ENCODE data around the gene SSPN. TPM values are rescaled to one million over a fixed set of nuclear protein-coding genes. Genes with fewer than 3 reads are reported as not detected.

The SSPN gene
- total RNA-seq, 1 experiment from 2014 or later = 0.21 TPM

DNA sequence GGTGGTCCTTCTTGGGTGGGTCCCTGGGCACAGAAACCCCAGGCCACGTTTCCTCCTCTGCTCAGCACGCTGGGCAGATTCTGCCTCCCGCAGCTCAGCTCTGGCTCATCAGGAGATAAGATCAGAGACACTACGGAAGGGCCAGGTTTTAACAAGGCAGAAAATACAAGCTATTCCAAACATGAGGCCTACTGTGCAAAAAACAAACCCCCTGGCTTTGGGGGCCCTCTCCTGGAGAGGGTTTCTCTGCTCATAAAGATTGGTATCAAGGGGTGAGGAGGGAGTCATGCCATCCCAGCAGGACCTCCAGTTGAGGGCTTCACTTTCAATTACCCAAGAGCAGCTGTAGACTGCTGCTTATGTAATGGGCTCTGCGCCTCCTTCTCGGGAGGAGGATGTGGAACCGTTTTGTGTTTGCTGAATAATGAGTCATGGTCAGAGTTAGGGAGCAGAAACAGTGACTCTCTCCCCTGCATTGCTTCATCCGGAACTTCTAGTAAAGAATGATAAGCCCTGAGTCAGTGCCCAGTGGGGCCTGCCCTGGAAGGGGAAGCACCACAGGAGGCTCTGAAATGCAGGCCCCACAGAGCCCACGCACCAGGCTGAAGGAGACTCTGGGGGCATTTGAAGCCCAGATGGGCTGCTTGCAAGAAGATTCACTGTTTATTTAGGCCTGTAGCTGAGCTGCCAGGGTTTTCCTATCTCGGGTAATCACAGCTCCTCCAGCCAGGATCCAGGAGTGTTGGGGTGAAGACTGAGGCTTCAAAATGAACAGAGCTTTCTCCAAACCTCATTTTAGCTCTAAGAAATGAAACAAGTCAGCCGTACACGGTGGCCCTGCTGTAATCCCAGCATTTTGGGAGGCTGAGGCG lies 79.3 kb downstream of the SSPN start:
- POLR2A ChIA-PET = interaction anchor here (0.6 to 6.2 kb wide), 16 partner anchors 8 to 1797 kb away, joined by 3 to 87 read pairs (median 3); partner anchors contain the start of gene BHLHE41
- H3K4me1 Mint-ChIP-seq (ENCODE audit: insufficient read depth, unreplicated experiment) = peaks cover 37% of the 10 kb centered on the region
- intact Hi-C loops (cut with micrococcal nuclease) = loop anchor here (1.0 kb wide), 1 partner anchor 45 kb away; no protein-coding TSS in a partner anchor

GRCh38 chr12:26275313-26276131 lies 80.1 kb downstream of the SSPN start:
- no peaks in the 10 kb centered on the region for H3K27me3 Mint-ChIP-seq (ENCODE audit: insufficient read depth, unreplicated experiment)
- no TSS peak for BruUV-seq (replicated peaks)
- TF ChIP-seq, protein P1, sequence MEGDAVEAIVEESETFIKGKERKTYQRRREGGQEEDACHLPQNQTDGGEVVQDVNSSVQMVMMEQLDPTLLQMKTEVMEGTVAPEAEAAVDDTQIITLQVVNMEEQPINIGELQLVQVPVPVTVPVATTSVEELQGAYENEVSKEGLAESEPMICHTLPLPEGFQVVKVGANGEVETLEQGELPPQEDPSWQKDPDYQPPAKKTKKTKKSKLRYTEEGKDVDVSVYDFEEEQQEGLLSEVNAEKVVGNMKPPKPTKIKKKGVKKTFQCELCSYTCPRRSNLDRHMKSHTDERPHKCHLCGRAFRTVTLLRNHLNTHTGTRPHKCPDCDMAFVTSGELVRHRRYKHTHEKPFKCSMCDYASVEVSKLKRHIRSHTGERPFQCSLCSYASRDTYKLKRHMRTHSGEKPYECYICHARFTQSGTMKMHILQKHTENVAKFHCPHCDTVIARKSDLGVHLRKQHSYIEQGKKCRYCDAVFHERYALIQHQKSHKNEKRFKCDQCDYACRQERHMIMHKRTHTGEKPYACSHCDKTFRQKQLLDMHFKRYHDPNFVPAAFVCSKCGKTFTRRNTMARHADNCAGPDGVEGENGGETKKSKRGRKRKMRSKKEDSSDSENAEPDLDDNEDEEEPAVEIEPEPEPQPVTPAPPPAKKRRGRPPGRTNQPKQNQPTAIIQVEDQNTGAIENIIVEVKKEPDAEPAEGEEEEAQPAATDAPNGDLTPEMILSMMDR (IDR thresholded peaks at IDR 0.05; ENCODE audit: unreplicated experiment) = no peak
- CTCF ChIA-PET = interaction anchor here (1.1 to 2.0 kb wide), 3 partner anchors 11 to 156 kb away, joined by 3 to 10 read pairs (median 7); no protein-coding TSS in a partner anchor
- intact Hi-C loops (cut with micrococcal nuclease) = no loop called here
- no peaks in the 10 kb centered on the region for H3K36me3 Mint-ChIP-seq (ENCODE audit: insufficient read depth, unreplicated experiment)
- DNase-seq (ENCODE audit: unreplicated experiment) = no peak
- H3K9me3 Mint-ChIP-seq (ENCODE audit: unreplicated experiment) = no peaks in the 10 kb centered on the region
- POLR2A ChIA-PET = interaction anchor here (0.8 to 6.2 kb wide), 10 partner anchors 8 to 157 kb away, joined by 3 to 87 read pairs (median 6); partner anchors contain the start of gene BHLHE41
- H3K4me1 Mint-ChIP-seq (ENCODE audit: insufficient read depth, unreplicated experiment) = peaks cover 37% of the 10 kb centered on the region
- no peak overlapping the region for H3K4me3 Mint-ChIP-seq (ENCODE audit: unreplicated experiment)
- H3K27ac Mint-ChIP-seq (ENCODE audit: low read depth, unreplicated experiment) = peak overlapping the region; percentile 64

More for the DNA sequence above, 79.3 kb downstream of the SSPN start:
- TF ChIP-seq, protein P1 (IDR thresholded peaks at IDR 0.05; ENCODE audit: unreplicated experiment) = no peak
- CTCF ChIA-PET = interaction anchor here (0.6 to 2.0 kb wide), 8 partner anchors 10 to 295 kb away, joined by 3 to 10 read pairs (median 4); partner anchors contain the start of gene BHLHE41
- peak; percentile 99 for DNase-seq (ENCODE audit: unreplicated experiment)
- no peaks in the 10 kb centered on the region for H3K36me3 Mint-ChIP-seq (ENCODE audit: insufficient read depth, unreplicated experiment)
- peak overlapping the region; percentile 64 for H3K27ac Mint-ChIP-seq (ENCODE audit: low read depth, unreplicated experiment)
- no peaks in the 10 kb centered on the region for H3K9me3 Mint-ChIP-seq (ENCODE audit: unreplicated experiment)
- H3K27me3 Mint-ChIP-seq (ENCODE audit: insufficient read depth, unreplicated experiment) = no peaks in the 10 kb centered on the region
- BruUV-seq (replicated peaks) = no TSS peak
- no peak overlapping the region for H3K4me3 Mint-ChIP-seq (ENCODE audit: unreplicated experiment)

- H3K27me3 Mint-ChIP-seq (ENCODE audit: insufficient read depth, unreplicated experiment) = no peaks in the 10 kb centered on the region
- ChIA-PET POLR2A (interaction anchor here (0.9 to 3.5 kb wide), 3 partner anchors 12 to 556 kb away, joined by 3 to 20 read pairs (median 3); no protein-coding TSS in a partner anchor), CTCF (interaction anchor here (1.6 kb wide), 1 partner anchor 22 kb away, joined by 3 read pairs; no protein-coding TSS in a partner anchor)
- H3K4me3 Mint-ChIP-seq (ENCODE audit: unreplicated experiment) = no peak overlapping the region
- peaks cover 27% of the 10 kb centered on the region for H3K4me1 Mint-ChIP-seq (ENCODE audit: insufficient read depth, unreplicated experiment)
- no TSS peak for BruUV-seq (replicated peaks)
- no peaks in the 10 kb centered on the region for H3K9me3 Mint-ChIP-seq (ENCODE audit: unreplicated experiment)
- H3K27ac Mint-ChIP-seq (ENCODE audit: low read depth, unreplicated experiment) = no peak overlapping the region
- TF ChIP-seq, protein P1 (IDR thresholded peaks at IDR 0.05; ENCODE audit: unreplicated experiment) = no peak
- intact Hi-C loops (cut with micrococcal nuclease) = no loop called here
- no peak for DNase-seq (ENCODE audit: unreplicated experiment)
- H3K36me3 Mint-ChIP-seq (ENCODE audit: insufficient read depth, unreplicated experiment) = no peaks in the 10 kb centered on the region
Measured at GRCh38 chr12:26276709-26277108, 81.3 kb downstream of the SSPN start.

All from MCF 10A (cell line).